Measurements from ENCODE around the gene PHF20. TPM values are rescaled to one million over a fixed set of nuclear protein-coding genes. Genes with fewer than 3 reads are reported as not detected.

The PHF20 gene
- total and polyA plus RNA-seq, 2 of the 8 experiments (the other 6 are each of a cell fraction or from before 2014, with no cell fraction given): 25.6 to 70.1 TPM

DNA sequence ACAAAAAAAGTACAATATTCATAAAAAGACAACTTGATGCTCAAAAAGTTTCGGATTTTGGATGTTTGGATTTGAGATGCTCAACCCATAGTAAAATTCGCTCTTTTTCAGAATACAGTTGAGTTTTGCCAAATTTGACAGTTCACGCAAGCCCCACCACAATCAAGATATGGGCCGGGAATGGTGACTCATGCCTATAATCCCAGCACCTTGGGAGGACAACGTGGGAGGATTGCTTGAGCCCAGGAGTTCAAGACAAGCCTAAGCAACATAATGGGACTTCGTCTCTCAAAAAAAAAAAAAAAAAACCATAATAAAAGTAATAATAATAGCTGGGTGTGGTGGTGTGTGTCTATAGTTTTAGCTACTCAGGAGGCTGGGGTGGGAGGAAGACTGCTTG, 51.3 kb downstream of the PHF20 start:
- POLR2A ChIA-PET (ENCODE audit: partially characterized antibody): interaction anchor here (1.7 to 2.0 kb wide), 2 partner anchors 51 to 81 kb away, joined by 5 to 10 read pairs; partner anchors contain the start of genes PHF20 and RBM39
- Histone ChIP-seq H3K79me2 (ENCODE audit: control insufficient read depth in 1 of 2, insufficient read depth in 2 of 2, low read length in 2 of 2) (0 out of 4 replicates have a peak, but pooled peaks cover 0 to 3% of the 10 kb centered on the region in 2 experiments), H3K14ac (ENCODE audit: insufficient read length) (no peak overlapping the region), H2BK5ac (ENCODE audit: low read depth, low read length) (no peak overlapping the region), H4K20me1 (replicated peaks in 1 of 2; ENCODE audit: control insufficient read depth in 1 of 2, insufficient read depth in 2 of 2, low read length in 2 of 2) (peaks cover 2 to 3% of the 10 kb centered on the region in 2 experiments), H3K9ac (replicated peaks in 1 of 4; ENCODE audit: extremely low read depth in 1 of 4, low read depth in 3 of 4, low read length in 3 of 4) (no peak overlapping the region), H3K18ac (ENCODE audit: extremely low read depth, low read length) (no peak overlapping the region), H3K27ac (ENCODE audit: low read depth, low read length) (no peak overlapping the region), H3K79me1 (ENCODE audit: low read depth, low read length) (peaks cover 6% of the 10 kb centered on the region; the same call in 1 of the 2 replicates), H3K9me3 (ENCODE audit: insufficient read depth in 2 of 2, low read depth in 1 of 2, low read length in 1 of 2) (no peaks in the 10 kb centered on the region), H3K4me2 (ENCODE audit: insufficient read depth in 1 of 2, low read depth in 2 of 2, low read length in 2 of 2) (no peak overlapping the region), H3K56ac (replicated peaks; ENCODE audit: insufficient read length, low read depth, low read length) (no peak overlapping the region), H2AFZ (ENCODE audit: low read length) (no peak overlapping the region), H2AK5ac (ENCODE audit: low read depth, low read length) (no peak overlapping the region), H3K4me1 (replicated peaks in 1 of 4; ENCODE audit: control insufficient read depth in 3 of 4, insufficient read depth in 4 of 4, low read length in 3 of 4) (no peaks in the 10 kb centered on the region), H4K8ac (ENCODE audit: extremely low read depth, insufficient read depth, low read length) (no peak overlapping the region), H4K91ac (replicated peaks; ENCODE audit: insufficient read length, low read length) (no peak overlapping the region), H4K5ac (ENCODE audit: insufficient read length, low read depth, low read length) (no peak overlapping the region), H3K23ac (ENCODE audit: insufficient read length) (no peak overlapping the region), H3K36me3 (ENCODE audit: control insufficient read depth in 2 of 4, insufficient read depth in 4 of 4, low read length in 3 of 4) (no peaks in the 10 kb centered on the region; a peak in 2 of 8 replicates), H2BK20ac (ENCODE audit: low read length) (no peak overlapping the region), H2BK120ac (replicated peaks; ENCODE audit: low read depth, low read length) (no peak overlapping the region), H3K23me2 (ENCODE audit: low read depth, low read length) (0 out of 2 replicates have a peak, but pooled peaks cover 2% of the 10 kb centered on the region), H2BK15ac (ENCODE audit: low read length) (no peak overlapping the region), H3K4ac (replicated peaks; ENCODE audit: insufficient read length, low read depth, low read length) (no peak overlapping the region), H2BK12ac (ENCODE audit: low read depth, low read length) (no peak overlapping the region; the same call in 1 of the 2 replicates), H3K27me3 (replicated peaks in 1 of 4; ENCODE audit: control insufficient read depth in 3 of 4, extremely low read depth in 1 of 4, insufficient read depth in 3 of 4, low read length in 3 of 4) (no peaks in the 10 kb centered on the region), H3K4me3 (ENCODE audit: extremely low read depth in 1 of 4, insufficient read depth in 2 of 4, low read depth in 3 of 4, low read length in 4 of 4) (no peak overlapping the region)
- CTCF ChIA-PET (ENCODE audit: partially characterized antibody): no interaction called here
- no peak for FAIRE-seq
- 90% methylated on average over 5 of the region's 6 CpGs; no CpG with 5 or more reads in 1 of the 2 experiments for WGBS, 2 experiments (ENCODE audit: extremely low coverage in 1 of 2, insufficient coverage in 1 of 2, insufficient read length in 1 of 2, insufficient replicate concordance in 2 of 2, low coverage in 1 of 2, low lambda C conversion rate in 2 of 2, missing lambda C conversion rate in 1 of 2)
- no peak for DNase-seq (ENCODE audit: low read depth in 1 of 2, low spot score in 2 of 2)
- TF ChIP-seq CBX5 (IDR thresholded peaks at IDR 0.05; ENCODE audit: low read depth, low read length): no peak
- TF ChIP-seq CEBPB (IDR thresholded peaks at IDR 0.05; ENCODE audit: low read depth, low read length): no peak
- no peak for TF ChIP-seq JUND (IDR thresholded peaks at IDR 0.05; ENCODE audit: low read length)
- TF ChIP-seq EGR1 (IDR thresholded peaks at IDR 0.05; ENCODE audit: borderline replicate concordance, low read depth, low read length): no peak
- no peak for TF ChIP-seq EZH2 (IDR thresholded peaks at IDR 0.05; ENCODE audit: low read depth, low read length, severe bottlenecking)
- no peak for TF ChIP-seq SP1 (IDR thresholded peaks at IDR 0.05; ENCODE audit: low read depth, low read length)
- no peak for TF ChIP-seq ZNF274 (IDR thresholded peaks at IDR 0.05; ENCODE audit: borderline replicate concordance, extremely low read depth, low read length)
- TF ChIP-seq, protein P1, sequence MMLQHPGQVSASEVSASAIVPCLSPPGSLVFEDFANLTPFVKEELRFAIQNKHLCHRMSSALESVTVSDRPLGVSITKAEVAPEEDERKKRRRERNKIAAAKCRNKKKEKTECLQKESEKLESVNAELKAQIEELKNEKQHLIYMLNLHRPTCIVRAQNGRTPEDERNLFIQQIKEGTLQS (IDR thresholded peaks at IDR 0.05; ENCODE audit: insufficient read depth, low read depth, low read length): no peak
- TF ChIP-seq RFX5 (IDR thresholded peaks at IDR 0.05; ENCODE audit: borderline replicate concordance, low read depth, low read length): no peak
